NCI-H2107 (cell line): Measurements from ENCODE around the gene YARS1.

Source experiments
- DNase-seq: peaks from one replicate; lab custom pipeline; 2025; lab: John Stamatoyannopoulos, UW

The YARS1 gene

GRCh38 chr1:32742199-32742947 lies 74.8 kb downstream of the YARS1 start:
- DNase-seq, result no peak

DNA sequence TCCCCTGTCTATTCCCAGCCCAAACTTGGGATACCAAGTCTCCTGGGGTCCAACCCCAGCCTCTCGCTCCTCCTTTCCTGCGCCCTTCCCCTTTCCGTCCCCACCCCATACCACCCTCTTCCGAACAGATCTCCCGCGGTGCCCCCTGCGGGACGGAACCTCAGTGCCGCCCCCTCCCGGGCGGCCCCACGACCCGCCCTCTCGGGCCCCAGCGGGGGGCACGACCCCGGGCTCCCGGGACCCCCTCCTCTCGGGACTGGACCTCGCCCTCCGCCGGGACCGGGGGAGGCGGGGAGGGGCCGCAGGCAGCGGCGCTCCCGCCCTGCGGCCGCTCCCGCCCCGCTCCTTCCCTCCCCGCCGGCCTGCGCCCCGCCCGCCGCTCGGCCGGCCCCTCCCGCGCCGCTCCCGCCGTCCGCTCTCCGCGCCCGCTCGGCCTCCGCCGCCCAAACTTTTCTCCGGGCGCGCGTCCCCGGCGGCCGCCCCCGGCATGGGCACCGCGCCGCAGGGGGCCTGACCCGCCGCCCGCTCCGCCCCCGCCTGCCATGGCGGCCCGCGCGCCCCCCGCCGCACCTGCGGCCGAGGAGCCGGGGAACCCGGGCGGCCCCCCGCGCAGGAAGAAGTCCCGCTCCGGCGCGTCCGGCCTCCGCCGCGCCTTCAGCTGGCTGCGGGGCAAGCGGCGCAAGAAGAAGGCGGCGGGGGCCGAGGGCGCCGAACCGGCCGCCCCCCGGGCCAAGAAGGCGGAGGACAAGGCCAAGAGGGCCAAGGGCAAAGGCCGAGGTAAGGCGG lies 75.6 kb downstream of the YARS1 start:
- DNase-seq, result no peak

DNA sequence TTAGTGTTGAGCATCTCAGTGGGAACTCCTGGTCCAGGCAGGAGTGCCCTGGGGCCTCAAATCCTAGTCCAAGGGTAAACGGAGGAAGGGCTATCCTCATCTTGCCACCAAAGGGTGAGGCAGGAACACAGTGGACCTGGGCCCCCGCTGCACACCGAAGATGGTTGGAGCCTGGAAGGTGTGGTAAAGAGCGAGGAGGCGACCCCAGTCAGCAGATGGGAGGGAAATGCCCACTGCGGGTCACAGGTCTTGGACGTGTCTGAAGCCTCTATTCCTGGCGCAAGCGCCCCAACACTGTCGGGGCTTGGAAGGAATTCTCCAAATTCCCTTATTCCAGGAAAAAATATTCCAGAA lies 76.1 kb downstream of the YARS1 start:
- no peak for DNase-seq

- no peak for DNase-seq
Measured at GRCh38 chr1:32736812-32737791, 80.1 kb downstream of the YARS1 start.

- no peak for DNase-seq
Measured at GRCh38 chr1:32733582-32734321, 83.4 kb downstream of the YARS1 start.

DNA sequence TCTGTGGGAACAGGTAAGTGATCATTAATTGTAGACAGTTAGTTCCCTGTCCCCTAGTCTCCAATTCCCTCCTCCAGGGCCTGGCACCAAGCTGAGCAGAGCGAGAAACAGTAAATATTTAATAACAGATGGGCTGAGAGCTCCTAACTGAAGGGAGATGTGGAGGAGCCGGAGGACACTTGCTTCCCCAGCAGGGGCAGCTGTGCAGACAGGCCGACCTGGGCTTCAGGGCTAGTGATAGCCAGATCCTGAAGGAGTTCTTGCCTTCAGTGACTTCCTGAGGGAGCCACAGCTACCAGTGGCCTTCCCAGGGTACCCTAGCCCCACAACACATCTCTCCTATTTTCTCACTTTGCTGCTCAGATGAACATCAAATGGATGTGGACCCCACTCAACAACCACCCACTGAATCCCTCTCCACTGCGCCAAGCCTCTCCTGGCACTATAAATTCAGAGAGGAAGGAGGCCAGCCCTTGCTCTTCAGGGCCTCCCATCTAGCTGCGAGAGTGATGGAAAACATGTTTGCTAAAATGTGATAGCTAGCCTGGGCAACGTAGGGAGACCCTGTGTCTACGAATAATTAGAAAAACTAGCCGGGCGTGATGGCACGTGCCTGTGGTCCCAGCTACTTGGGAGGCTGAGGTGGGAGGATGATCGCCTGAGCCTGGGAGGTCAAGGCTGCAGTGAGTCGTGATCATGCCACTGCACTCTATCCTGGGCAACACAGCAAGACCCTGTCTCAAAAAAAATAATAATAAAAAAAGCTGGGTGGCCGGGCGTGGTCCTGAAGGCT lies 87.7 kb downstream of the YARS1 start:
- no peak for DNase-seq

DNA sequence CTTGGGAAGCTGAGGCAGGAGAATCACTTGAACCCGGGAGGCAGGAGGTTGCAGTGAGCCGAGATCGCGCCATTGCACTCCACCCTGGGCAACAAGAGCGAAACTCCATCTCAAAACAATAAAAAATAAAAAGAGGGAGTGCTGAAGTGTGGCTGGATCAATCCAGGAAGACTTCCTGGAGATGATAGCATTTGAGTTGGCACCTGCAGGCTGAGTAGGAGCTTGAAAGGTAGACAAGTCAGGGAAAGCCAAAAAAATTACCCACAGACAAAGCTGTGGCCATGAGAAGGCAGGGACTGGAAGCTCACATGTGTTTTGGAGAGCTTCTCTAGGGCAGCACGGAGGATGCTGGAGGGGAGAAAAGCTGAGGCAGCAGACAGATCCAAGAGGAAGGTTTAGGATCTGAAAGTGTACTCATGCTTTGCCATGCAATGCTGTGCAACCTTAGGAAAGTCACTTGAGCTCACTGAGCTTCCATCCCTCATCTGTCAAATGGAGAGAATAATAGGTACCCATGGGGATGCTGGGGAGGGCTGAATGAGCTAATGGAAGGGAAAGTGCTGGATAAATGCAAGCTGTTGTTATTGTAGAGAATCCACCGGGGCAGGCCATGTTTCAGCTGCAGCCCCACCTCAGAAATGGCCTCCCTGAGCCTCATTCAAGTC lies 88.6 kb downstream of the YARS1 start:
- DNase-seq, result no peak

DNA sequence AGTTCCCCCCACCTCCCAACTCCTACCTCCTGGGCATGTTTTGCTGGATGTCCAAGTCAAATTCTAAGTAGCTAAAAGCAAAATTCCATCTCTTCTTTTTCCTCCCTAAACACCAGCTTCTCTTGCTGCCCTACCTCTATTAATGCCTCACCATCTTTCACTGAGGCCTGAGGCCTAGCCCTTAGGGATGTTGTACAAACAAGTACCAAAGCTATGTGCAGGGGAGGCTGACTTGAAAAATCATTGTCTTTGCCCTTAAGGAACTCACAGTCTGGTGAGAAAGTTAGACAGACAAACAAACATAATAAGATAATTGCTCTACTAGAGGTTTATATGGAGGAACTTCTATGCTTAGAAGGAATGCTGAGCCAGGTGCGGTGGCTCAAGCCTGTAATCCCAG lies 89.3 kb downstream of the YARS1 start:
- DNase-seq, result no peak

DNA sequence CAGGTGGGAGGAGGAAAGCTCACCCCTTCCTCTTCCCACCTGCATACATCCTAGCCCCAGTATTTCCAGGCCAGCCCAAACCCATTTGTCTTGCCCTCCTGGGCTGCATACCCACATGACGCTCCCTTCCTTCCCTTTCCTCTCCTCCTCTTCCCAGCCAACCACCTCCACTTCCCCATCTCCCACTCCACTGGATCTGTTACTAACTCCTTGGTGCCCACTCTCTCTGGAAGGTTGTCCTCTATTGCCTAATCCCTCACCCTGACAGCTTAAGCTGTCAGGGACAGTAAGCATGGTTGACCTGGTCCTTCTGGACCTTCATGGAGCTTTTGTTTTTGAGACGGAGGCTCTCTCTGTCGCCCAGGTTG lies 91.6 kb downstream of the YARS1 start:
- DNase-seq, result no peak
